Mesenchymal stem cell (in vitro differentiated cells and primary cell): ENCODE measurements around the gene PAPLN.

Experiments used
- DNase-seq: peaks from one replicate; pipeline ENCODE4 v3.0.0-alpha.2; 2013
- H2AFZ ChIP-seq: one replicate; pipeline ENCODE4 v1.6.1; 2013; ENCODE audit warnings: low read depth, mild to moderate bottlenecking, control low read depth, inconsistent platforms, low read length, moderate library complexity
- H2AK5ac ChIP-seq: 2 replicates; pipeline ENCODE4 v1.6.1; 2013; ENCODE audit warnings: low read length, moderate library complexity, mild to moderate bottlenecking, inconsistent platforms; ENCODE audit not compliant: severe bottlenecking
- H2BK120ac ChIP-seq: one replicate; pipeline ENCODE4 v1.6.1; 2013; ENCODE audit warnings: low read depth, mild to moderate bottlenecking, inconsistent platforms, low read length, moderate library complexity
- H2BK12ac ChIP-seq, 2 experiments: one replicate each; pipeline ENCODE4 v1.6.1; 2013; ENCODE audit warnings: inconsistent platforms in 2 of 2, low read length in 2 of 2, mild to moderate bottlenecking in 2 of 2, moderate library complexity in 2 of 2, control low read depth in 1 of 2
- H2BK15ac ChIP-seq: one replicate; pipeline ENCODE4 v1.6.1; 2013; ENCODE audit warnings: mild to moderate bottlenecking, low read depth, inconsistent platforms; ENCODE audit not compliant: poor library complexity, severe bottlenecking
- H2BK5ac ChIP-seq: 2 replicates; pipeline ENCODE4 v1.6.1; 2013; ENCODE audit warnings: low read depth, mild to moderate bottlenecking, low read length, control low read depth, inconsistent platforms; ENCODE audit not compliant: poor library complexity, severe bottlenecking
- H3K14ac ChIP-seq, 2 experiments: one replicate each; pipeline ENCODE4 v1.6.1; 2013; ENCODE audit warnings: inconsistent platforms in 2 of 2, low read length in 2 of 2, control low read depth in 1 of 2, mild to moderate bottlenecking in 1 of 2, moderate library complexity in 1 of 2
- H3K18ac ChIP-seq, 2 experiments: one replicate each; pipeline ENCODE4 v1.6.1; 2013; ENCODE audit warnings: inconsistent platforms in 2 of 2, low read length in 2 of 2, control low read depth in 1 of 2, low read depth in 1 of 2, mild to moderate bottlenecking in 1 of 2
- H3K23ac ChIP-seq, 2 experiments: one replicate each; pipeline ENCODE4 v1.6.1; 2013; ENCODE audit warnings: inconsistent platforms in 2 of 2, low read length in 2 of 2, mild to moderate bottlenecking in 2 of 2, moderate library complexity in 2 of 2, control low read depth in 1 of 2
- H3K27ac ChIP-seq: 2 replicates; pipeline ENCODE4 v1.5.1; 2013; ENCODE audit warnings: mild to moderate bottlenecking, moderate library complexity, low read length, control low read depth, inconsistent platforms; ENCODE audit not compliant: poor library complexity, severe bottlenecking
- H3K27me3 ChIP-seq, 2 experiments: 2 replicates each; pipeline versions ENCODE4 v1.6.1 to v1.7.0; 2013; ENCODE audit warnings: low read length in 2 of 2, mild to moderate bottlenecking in 2 of 2, moderate library complexity in 2 of 2, control low read depth in 1 of 2, inconsistent platforms in 1 of 2; ENCODE audit not compliant: control insufficient read depth in 1 of 2, insufficient read depth in 1 of 2
- H3K36me3 ChIP-seq, 2 experiments: 2 replicates each; pipeline versions ENCODE4 v1.6.1 to v1.7.0; 2013; ENCODE audit warnings: low read length in 2 of 2, control low read depth in 1 of 2, inconsistent platforms in 1 of 2, low read depth in 1 of 2, mild to moderate bottlenecking in 1 of 2; ENCODE audit not compliant: insufficient read depth in 2 of 2, control insufficient read depth in 1 of 2
- H3K4ac ChIP-seq, 2 experiments: one replicate each; pipeline ENCODE4 v1.6.1; 2013; ENCODE audit warnings: inconsistent platforms in 2 of 2, low read length in 2 of 2, mild to moderate bottlenecking in 2 of 2, moderate library complexity in 2 of 2, control low read depth in 1 of 2, low read depth in 1 of 2
- H3K4me1 ChIP-seq: 2 replicates; pipeline ENCODE4 v1.6.1; 2013; ENCODE audit warnings: low read depth, low read length, control low read depth; ENCODE audit not compliant: control insufficient read depth, insufficient read depth
- H3K4me2 ChIP-seq: 2 replicates; pipeline ENCODE4 v1.6.1; 2013; ENCODE audit warnings: low read length, mild to moderate bottlenecking, inconsistent platforms; ENCODE audit not compliant: poor library complexity, severe bottlenecking
- H3K4me3 ChIP-seq, 2 experiments: 2 replicates each; pipeline versions ENCODE4 v1.5.1 to v1.7.0; 2013; ENCODE audit warnings: low read length in 2 of 2, mild to moderate bottlenecking in 2 of 2, control low read depth in 1 of 2, low read depth in 1 of 2; ENCODE audit not compliant: insufficient read depth in 1 of 2
- H3K79me1 ChIP-seq: replicated peaks from 2 replicates; pipeline ENCODE4 v1.6.1; 2013; ENCODE audit warnings: mild to moderate bottlenecking, control low read depth, low read length, inconsistent platforms; ENCODE audit not compliant: poor library complexity, severe bottlenecking
- H3K9ac ChIP-seq: 2 replicates; pipeline ENCODE4 v1.7.0; 2013; ENCODE audit warnings: mild to moderate bottlenecking, low read length, moderate library complexity
- H3K9me3 ChIP-seq: 2 replicates; pipeline ENCODE4 v1.7.0; 2013; ENCODE audit warnings: mild to moderate bottlenecking, low read length; ENCODE audit not compliant: control insufficient read depth
- H4K8ac ChIP-seq: one replicate; pipeline ENCODE4 v1.6.1; 2013; ENCODE audit warnings: inconsistent platforms, mild to moderate bottlenecking, low read length, moderate library complexity
- H4K91ac ChIP-seq: one replicate; pipeline ENCODE4 v1.6.1; 2013; ENCODE audit warnings: mild to moderate bottlenecking, low read length, inconsistent platforms
- WGBS: methylation state at CpG from one replicate; pipeline ENCODE4 v1.1.7; 2013; ENCODE audit warnings: mixed read lengths; 5-methylcytosine and 5-hydroxymethylcytosine counted together

PAPLN gene

GRCh38 chr14:73227812-73228781, 9.2 kb upstream of the PAPLN start:
- Histone ChIP-seq H3K79me1 (peaks cover 5% of the 10 kb centered on the region), H3K18ac (peak overlapping the region in 1 of 2 experiments; percentile 16), H3K27ac (peak overlapping the region; percentile 86), H3K4me1 (peaks cover 35% of the 10 kb centered on the region), H2BK15ac (no peak overlapping the region), H4K91ac (peak overlapping the region; percentile 18), H2BK5ac (no peak overlapping the region), H2AK5ac (no peak overlapping the region), H2BK12ac (peak overlapping the region; percentile 23 to 86), H2BK120ac (no peak overlapping the region), H3K9ac (peak overlapping the region; percentile 13), H3K36me3 (peaks cover 1 to 3% of the 10 kb centered on the region in 2 experiments), H3K23ac (no peak overlapping the region), H3K4me2 (peak overlapping the region; percentile 46), H4K8ac (no peak overlapping the region), H2AFZ (no peak overlapping the region), H3K9me3 (no peaks in the 10 kb centered on the region), H3K27me3 (peaks cover 8 to 16% of the 10 kb centered on the region in 2 experiments), H3K14ac (no peak overlapping the region), H3K4me3 (peak overlapping the region in 1 of 2 experiments; percentile 60), H3K4ac (no peak overlapping the region)
- peak; percentile 95 for DNase-seq
- WGBS: 50% methylated on average over 25 of the region's 25 CpGs

GRCh38 chr14:73230051-73230450, 7.3 kb upstream of the PAPLN start:
- H4K8ac ChIP-seq: peak overlapping the region; percentile 12

GRCh38 chr14:73231981-73232851, 5.1 kb upstream of the PAPLN start:
- H3K4me2 ChIP-seq: no peak overlapping the region
- peaks cover 55% of the 10 kb centered on the region for H3K4me1 ChIP-seq
- H2AK5ac ChIP-seq: peak overlapping the region; percentile 30
- peak overlapping the region in 1 of 2 experiments; percentile 57 for H2BK12ac ChIP-seq
- no peak overlapping the region for H2BK5ac ChIP-seq
- no peaks in the 10 kb centered on the region for H3K9me3 ChIP-seq
- no peak overlapping the region for H3K9ac ChIP-seq
- H3K4ac ChIP-seq: peak overlapping the region in 1 of 2 experiments; percentile 10
- no peak overlapping the region for H4K91ac ChIP-seq
- no peaks in the 10 kb centered on the region for H3K36me3 ChIP-seq
- no peak overlapping the region for H2AFZ ChIP-seq
- no peak overlapping the region for H2BK15ac ChIP-seq
- H3K14ac ChIP-seq: peak overlapping the region in 1 of 2 experiments; percentile 53
- peak overlapping the region in 1 of 2 experiments; percentile 29 for H3K23ac ChIP-seq
- no peak overlapping the region for H3K4me3 ChIP-seq
- peak overlapping the region in 1 of 2 experiments; percentile 49 for H3K18ac ChIP-seq
- peak; percentile 44 for DNase-seq
- no peak overlapping the region for H4K8ac ChIP-seq
- H3K79me1 ChIP-seq: no peaks in the 10 kb centered on the region
- no peak overlapping the region for H3K27ac ChIP-seq
- WGBS: 73% methylated on average over 15 of the region's 19 CpGs
- no peak overlapping the region for H2BK120ac ChIP-seq
- peaks cover 30 to 57% of the 10 kb centered on the region in 2 experiments for H3K27me3 ChIP-seq

More at GRCh38 chr14:73230051-73230450, 7.3 kb upstream of the PAPLN start:
- WGBS: 97% methylated on average over 4 of the region's 6 CpGs
- Histone ChIP-seq H3K4me2 (no peak overlapping the region), H2BK120ac (no peak overlapping the region), H2BK5ac (no peak overlapping the region), H3K4me3 (no peak overlapping the region), H3K79me1 (no peaks in the 10 kb centered on the region), H3K9me3 (no peaks in the 10 kb centered on the region), H3K9ac (no peak overlapping the region), H2AFZ (no peak overlapping the region), H2AK5ac (no peak overlapping the region), H3K4ac (no peak overlapping the region), H3K4me1 (peaks cover 43% of the 10 kb centered on the region), H3K36me3 (peaks cover 0 to 3% of the 10 kb centered on the region in 2 experiments), H2BK15ac (no peak overlapping the region), H3K27ac (no peak overlapping the region), H2BK12ac (no peak overlapping the region), H3K18ac (no peak overlapping the region), H3K23ac (no peak overlapping the region), H4K91ac (peak overlapping the region; percentile 43), H3K27me3 (peaks cover 26 to 35% of the 10 kb centered on the region in 2 experiments), H3K14ac (no peak overlapping the region)
- no peak for DNase-seq
